K562 (cell line): ENCODE measurements around the gene CRACR2B. TPM values are rescaled to one million over a fixed set of nuclear protein-coding genes. Genes with fewer than 3 reads are reported as not detected.

Source experiments
- DACH1 ChIP-seq: fragments of 450-650 bp; IDR thresholded peaks from 2 replicates; pipeline ENCODE4 v1.6.1; 2018; ENCODE audit not compliant: partially characterized antibody
- HNRNPUL1 ChIP-seq: fragments of 200-400 bp; formaldehyde crosslinking; IDR thresholded peaks from 2 replicates; pipeline ENCODE4 v1.6.1; 2017; ENCODE audit warnings: low read length
- MCM3 ChIP-seq: fragments of 450-650 bp; IDR thresholded peaks from 2 replicates; pipeline ENCODE4 v1.6.1; 2016
- NCOA6 ChIP-seq: fragments of 450-650 bp; IDR thresholded peaks from 2 replicates; pipeline ENCODE4 v1.6.1; 2017; ENCODE audit warnings: mild to moderate bottlenecking
- POLR2A ChIP-seq: fragments of 450-650 bp; conservative IDR thresholded peaks from 2 replicates; pipeline ENCODE4 v1.6.1; 2016
- POLR2B ChIP-seq: fragments of 450-650 bp; IDR thresholded peaks from 2 replicates; pipeline ENCODE4 v1.6.1; 2018; ENCODE audit warnings: low read depth; ENCODE audit not compliant: partially characterized antibody
- POLR2G ChIP-seq: fragments of 200-400 bp; formaldehyde crosslinking; IDR thresholded peaks from 2 replicates; pipeline ENCODE4 v1.6.1; 2017; ENCODE audit warnings: low read depth, mild to moderate bottlenecking, antibody characterized with exemption, low read length, moderate library complexity
- RBFOX2 ChIP-seq: fragments of 200-400 bp; formaldehyde crosslinking; IDR thresholded peaks from 2 replicates; pipeline ENCODE4 v1.6.1; 2017; ENCODE audit warnings: low read depth, mild to moderate bottlenecking, low read length, moderate library complexity
- SAP30 ChIP-seq: fragments of 200-600 bp; sonication (generic); IDR thresholded peaks from 2 replicates; pipeline ENCODE4 v1.6.1; 2012; ENCODE audit warnings: borderline replicate concordance, low read depth, mild to moderate bottlenecking, moderate library complexity, low read length, control low read depth, inconsistent platforms; ENCODE audit not compliant: insufficient read depth, poor library complexity, severe bottlenecking
- SP1 ChIP-seq: sonication (generic); formaldehyde crosslinking; IDR thresholded peaks from 2 replicates; pipeline ENCODE4 v1.8.1; 2022; ENCODE audit warnings: mild to moderate bottlenecking, missing genetic modification reagents
- SPI1 ChIP-seq: IDR thresholded peaks from 2 replicates; pipeline ENCODE4 v1.6.1; 2011; ENCODE audit warnings: low read depth, low read length, control low read depth, borderline replicate concordance
- SRSF9 ChIP-seq: fragments of 200-400 bp; formaldehyde crosslinking; IDR thresholded peaks from 2 replicates; pipeline ENCODE4 v1.6.1; 2017; ENCODE audit warnings: low read depth, low read length, borderline replicate concordance
- TGIF2 ChIP-seq: sonication (generic); formaldehyde crosslinking; IDR thresholded peaks from 2 replicates; pipeline ENCODE4 v1.8.1; 2022; ENCODE audit warnings: mild to moderate bottlenecking, missing genetic modification reagents, moderate library complexity
- TOE1 ChIP-seq, 2 experiments: fragments of 450-650 bp in 1 of 2; sonication (generic) in 1 of 2; formaldehyde crosslinking in 1 of 2; IDR thresholded peaks; 2 replicates each; pipeline versions ENCODE4 v1.7.1 to v1.8.0; 2016 to 2022; ENCODE audit warnings: borderline replicate concordance in 2 of 2, mild to moderate bottlenecking in 2 of 2, antibody characterized with exemption in 1 of 2, inconsistent platforms in 1 of 2, low read depth in 1 of 2, missing genetic modification reagents in 1 of 2, moderate library complexity in 1 of 2
- ZBTB17 ChIP-seq: fragments of 450-650 bp; formaldehyde crosslinking; IDR thresholded peaks from 2 replicates; pipeline ENCODE4 v1.4.0; 2020; ENCODE audit warnings: mild to moderate bottlenecking
- ZBTB7A ChIP-seq: IDR thresholded peaks from 2 replicates; pipeline ENCODE4 v1.6.1; 2011; ENCODE audit warnings: low read depth, mild to moderate bottlenecking, low read length, moderate library complexity, borderline replicate concordance; ENCODE audit not compliant: control insufficient read depth
- polyA plus RNA-seq, 8 experiments: library from polyadenylated mRNA; depleted of rRNA in 4 of 8; stranded (reverse) in 5 of 8; unstranded in 3 of 8; fragments of >200 nt; fragmentation: Nextera tagmentation in 2 of 8; fragmentation: Illumina TruSeq in 1 of 8; extraction: Ambion mirVana in 2 of 8; extraction: Trizol in 1 of 8; gene quantifications; 2 replicates each; pipeline versions ENCODE4 v1.2.1 to v1.2.3, GENCODE V29; 2011 to 2014; ENCODE audit warnings: inconsistent platforms in 1 of 8, missing spikeins in 1 of 8
- total RNA-seq, 7 experiments: library from RNA; depleted of rRNA in 6 of 7; stranded (reverse); fragments of >200 nt in 6 of 7; fragmentation: Illumina TruSeq in 2 of 7; extraction: Trizol in 2 of 7; gene quantifications; 2 replicates each; pipeline versions ENCODE4 v1.2.1 to v1.2.3, GENCODE V29; 2011 to 2021; ENCODE audit warnings: low replicate concordance in 1 of 7
- TF ChIP-seq, protein P1 (sequence below): fragments of 200-800 bp; sonication (Bioruptor generic); IDR thresholded peaks from 2 replicates; pipeline ENCODE4 v1.6.1; 2017; ENCODE audit warnings: missing genetic modification characterization, missing compliant biosample characterization

Gene CRACR2B
- total and polyA plus RNA-seq, 9 of the 15 experiments (the other 6 are each of a cell fraction or from before 2014, with no cell fraction given) = 0.10 to 51.0 (median 6.0) TPM

DNA sequence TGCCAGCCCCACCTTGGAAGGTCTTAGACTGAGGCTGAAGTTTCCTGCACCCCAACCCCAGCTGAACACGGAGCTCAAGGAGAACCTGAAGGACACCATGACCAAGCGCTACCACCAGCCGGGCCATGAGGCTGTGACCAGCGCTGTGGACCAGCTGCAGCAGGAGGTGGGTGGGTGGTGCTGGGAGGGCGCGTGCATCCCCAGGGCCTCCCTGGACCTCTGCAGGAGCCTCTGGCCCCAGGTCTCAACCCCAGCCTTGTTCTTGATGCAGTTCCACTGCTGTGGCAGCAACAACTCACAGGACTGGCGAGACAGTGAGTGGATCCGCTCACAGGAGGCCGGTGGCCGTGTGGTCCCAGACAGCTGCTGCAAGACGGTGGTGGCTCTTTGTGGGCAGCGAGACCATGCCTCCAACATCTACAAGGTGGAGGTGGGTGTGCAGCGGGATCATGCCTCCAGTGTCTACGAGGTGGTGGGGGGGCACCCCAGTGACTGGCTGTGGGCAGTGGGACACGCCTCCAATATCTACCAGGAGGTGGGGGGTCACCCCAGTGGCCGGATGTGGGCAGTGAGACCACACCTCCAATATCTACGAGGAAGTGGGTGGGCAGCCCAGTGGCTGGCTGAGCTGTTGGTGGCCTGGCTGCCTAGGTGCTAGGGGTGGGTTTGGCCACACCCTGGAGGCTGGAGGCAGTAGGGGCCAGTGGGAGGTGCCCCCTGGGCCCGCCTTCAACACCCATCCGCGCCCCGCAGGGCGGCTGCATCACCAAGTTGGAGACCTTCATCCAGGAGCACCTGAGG lies 9.7 kb downstream of the CRACR2B start (continued):
- TF ChIP-seq, protein P1, sequence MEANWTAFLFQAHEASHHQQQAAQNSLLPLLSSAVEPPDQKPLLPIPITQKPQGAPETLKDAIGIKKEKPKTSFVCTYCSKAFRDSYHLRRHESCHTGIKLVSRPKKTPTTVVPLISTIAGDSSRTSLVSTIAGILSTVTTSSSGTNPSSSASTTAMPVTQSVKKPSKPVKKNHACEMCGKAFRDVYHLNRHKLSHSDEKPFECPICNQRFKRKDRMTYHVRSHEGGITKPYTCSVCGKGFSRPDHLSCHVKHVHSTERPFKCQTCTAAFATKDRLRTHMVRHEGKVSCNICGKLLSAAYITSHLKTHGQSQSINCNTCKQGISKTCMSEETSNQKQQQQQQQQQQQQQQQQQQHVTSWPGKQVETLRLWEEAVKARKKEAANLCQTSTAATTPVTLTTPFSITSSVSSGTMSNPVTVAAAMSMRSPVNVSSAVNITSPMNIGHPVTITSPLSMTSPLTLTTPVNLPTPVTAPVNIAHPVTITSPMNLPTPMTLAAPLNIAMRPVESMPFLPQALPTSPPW = peak; percentile 64; the same call in 1 of the 2 replicates
- TF ChIP-seq SPI1 = 0 out of 2 replicates have a peak, but pooled peaks have one; percentile 9
- TF ChIP-seq SP1 (CRISPR knock-in tag) = peak; percentile 49; the same call in 1 of the 2 replicates
- peak; percentile 64 for TF ChIP-seq RBFOX2
- TF ChIP-seq POLR2G = peak; percentile 78
- no peak for TF ChIP-seq HNRNPUL1
- TF ChIP-seq DACH1 = no peak
- TF ChIP-seq TOE1 (IDR thresholded peaks at IDR 0.05; ENCODE audit: borderline replicate concordance) = no peak
- no peak for TF ChIP-seq TOE1 (CRISPR knock-in tag; IDR thresholded peaks at IDR 0.05; ENCODE audit: borderline replicate concordance, low read depth)
- peak; percentile 69 for TF ChIP-seq POLR2A
- TF ChIP-seq ZBTB17 (CRISPR knock-in tag) = 0 out of 2 replicates have a peak, but pooled peaks have one; percentile 17
- peak; percentile 35 for TF ChIP-seq POLR2B
- no peak for TF ChIP-seq NCOA6
- no peak for TF ChIP-seq MCM3
- TF ChIP-seq TGIF2 (CRISPR knock-in tag) = no peak
- no peak for TF ChIP-seq SRSF9
- TF ChIP-seq SAP30 = no peak
- TF ChIP-seq ZBTB7A = 0 out of 2 replicates have a peak, but pooled peaks have one; percentile 23
